ENCODE data around the gene NCOA1. TPM values are rescaled to one million over a fixed set of nuclear protein-coding genes. Genes with fewer than 3 reads are reported as not detected.

NCOA1 gene
- total and polyA plus RNA-seq, 12 donors: 8.6 to 36.7 (median 32.0) TPM

DNA sequence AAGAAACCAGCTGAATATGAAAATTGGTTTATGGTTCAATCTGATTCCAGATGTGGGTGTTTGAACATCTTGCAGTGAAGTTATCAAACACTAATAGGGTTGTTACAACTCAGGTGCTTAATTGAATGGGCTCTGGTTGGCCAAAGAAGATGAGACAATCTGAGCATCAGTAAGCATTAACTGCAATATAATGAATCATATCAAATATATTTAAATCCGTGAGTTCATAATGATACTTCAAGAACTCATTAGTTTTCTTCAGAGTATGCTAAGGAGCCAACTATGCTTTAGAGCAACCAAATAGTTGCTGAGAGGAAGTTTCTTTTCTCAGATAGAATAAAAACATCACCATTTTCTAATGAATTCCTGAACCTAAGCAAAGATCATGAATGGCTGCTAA, 79.2 kb downstream of the NCOA1 start:
- Histone ChIP-seq H3K4me3 (no peak overlapping the region), H3K9me3 (peaks cover 0 to 11% (median 0%) of the 10 kb centered on the region in 11 donors), H3K4me1 (peaks cover 0 to 17% (median 12%) of the 10 kb centered on the region in 9 donors), H3K36me3 (peaks cover 0 to 27% (median 12%) of the 10 kb centered on the region in 9 donors), H3K27me3 (no peaks in the 10 kb centered on the region), H3K27ac (no peak overlapping the region)
- TF ChIP-seq, protein P1, sequence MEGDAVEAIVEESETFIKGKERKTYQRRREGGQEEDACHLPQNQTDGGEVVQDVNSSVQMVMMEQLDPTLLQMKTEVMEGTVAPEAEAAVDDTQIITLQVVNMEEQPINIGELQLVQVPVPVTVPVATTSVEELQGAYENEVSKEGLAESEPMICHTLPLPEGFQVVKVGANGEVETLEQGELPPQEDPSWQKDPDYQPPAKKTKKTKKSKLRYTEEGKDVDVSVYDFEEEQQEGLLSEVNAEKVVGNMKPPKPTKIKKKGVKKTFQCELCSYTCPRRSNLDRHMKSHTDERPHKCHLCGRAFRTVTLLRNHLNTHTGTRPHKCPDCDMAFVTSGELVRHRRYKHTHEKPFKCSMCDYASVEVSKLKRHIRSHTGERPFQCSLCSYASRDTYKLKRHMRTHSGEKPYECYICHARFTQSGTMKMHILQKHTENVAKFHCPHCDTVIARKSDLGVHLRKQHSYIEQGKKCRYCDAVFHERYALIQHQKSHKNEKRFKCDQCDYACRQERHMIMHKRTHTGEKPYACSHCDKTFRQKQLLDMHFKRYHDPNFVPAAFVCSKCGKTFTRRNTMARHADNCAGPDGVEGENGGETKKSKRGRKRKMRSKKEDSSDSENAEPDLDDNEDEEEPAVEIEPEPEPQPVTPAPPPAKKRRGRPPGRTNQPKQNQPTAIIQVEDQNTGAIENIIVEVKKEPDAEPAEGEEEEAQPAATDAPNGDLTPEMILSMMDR (IDR thresholded peaks at IDR 0.05): no peak
- DNase-seq: no peak
- WGBS, 2 donors: 98 to 99% methylated on average over 1 of the region's 1 CpG
- no peak for ATAC-seq
- intact Hi-C loops (cut with DNase I): no loop called here

DNA sequence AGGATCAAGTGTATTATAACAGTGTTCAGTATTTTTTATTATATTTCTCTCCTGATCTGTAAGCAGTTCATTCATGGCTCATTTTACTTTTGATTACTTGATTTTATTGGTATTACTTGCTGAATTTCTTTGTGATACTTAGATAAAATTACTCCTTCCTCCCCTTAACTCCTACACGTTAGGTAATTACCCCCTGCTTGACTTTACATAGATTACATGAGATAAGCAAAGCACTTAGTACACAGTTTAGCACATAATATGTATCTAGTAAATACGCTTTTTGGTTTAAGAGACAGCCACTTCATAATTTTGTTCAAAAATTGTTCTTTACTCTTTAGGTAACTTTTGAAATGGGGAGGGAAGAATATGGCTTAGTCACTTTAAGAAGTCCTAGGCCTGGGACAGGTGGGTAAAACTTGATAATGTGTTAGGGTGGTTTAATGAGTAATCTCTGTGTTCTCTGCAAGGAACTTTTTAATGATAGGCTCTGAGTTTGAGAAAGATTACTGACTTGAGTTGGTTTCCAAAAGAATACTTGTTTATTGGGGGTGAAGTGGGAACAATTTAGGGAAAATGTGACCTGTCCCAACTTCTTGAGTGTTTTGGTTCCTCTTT, 80.9 kb downstream of the NCOA1 start:
- H3K4me1 ChIP-seq: peaks cover 0 to 26% (median 18%) of the 10 kb centered on the region in 9 donors
- H3K4me3 ChIP-seq: no peak overlapping the region
- WGBS, 2 donors: 72 to 81% methylated on average over 2 of the region's 2 CpGs
- intact Hi-C loops (cut with DNase I): no loop called here
- TF ChIP-seq, protein P1 (IDR thresholded peaks at IDR 0.05): no peak
- H3K36me3 ChIP-seq: peaks cover 0 to 10% (median 0%) of the 10 kb centered on the region in 9 donors
- DNase-seq (no peak), ATAC-seq (no peak)
- no peak overlapping the region for H3K27ac ChIP-seq
- H3K9me3 ChIP-seq: no peaks in the 10 kb centered on the region
- H3K27me3 ChIP-seq: no peaks in the 10 kb centered on the region

GRCh38 chr2:24576146-24576545, 85.1 kb downstream of the NCOA1 start:
- Histone ChIP-seq H3K36me3 (peaks cover 0 to 9% (median 0%) of the 10 kb centered on the region in 9 donors), H3K27me3 (no peaks in the 10 kb centered on the region), H3K27ac (no peak overlapping the region), H3K4me3 (no peak overlapping the region), H3K4me1 (peaks cover 0 to 50% (median 40%) of the 10 kb centered on the region in 9 donors), H3K9me3 (no peaks in the 10 kb centered on the region)
- TF ChIP-seq, protein P1 (IDR thresholded peaks at IDR 0.05): no peak
- ATAC-seq (no peak), DNase-seq (no peak)
- intact Hi-C loops (cut with DNase I): no loop called here

GRCh38 chr2:24576617-24577016, 85.6 kb downstream of the NCOA1 start:
- ATAC-seq (no peak), DNase-seq (no peak)
- Histone ChIP-seq H3K27me3 (no peaks in the 10 kb centered on the region), H3K4me1 (peaks cover 0 to 50% (median 41%) of the 10 kb centered on the region in 9 donors), H3K36me3 (peaks cover 0 to 9% (median 0%) of the 10 kb centered on the region in 9 donors), H3K9me3 (no peaks in the 10 kb centered on the region), H3K27ac (no peak overlapping the region), H3K4me3 (no peak overlapping the region)
- intact Hi-C loops (cut with DNase I): no loop called here
- TF ChIP-seq, protein P1 (IDR thresholded peaks at IDR 0.05): no peak
- WGBS, 2 donors: 87 to 97% methylated on average over 1 of the region's 1 CpG
